HG02588 (cell line): ENCODE data around the gene ZNF710.
"Not testable (repeated sequence)": the region's sequence is repeated elsewhere in the genome, so short reads cannot be mapped to it uniquely, and the experiment has no call there.

ENCODE experiments used
- ATAC-seq: cut with Tn5 transposase; IDR thresholded peaks from one replicate; pipeline ENCODE4 v1.9.1; 2021; ENCODE audit warnings: mild to moderate bottlenecking, moderate library complexity; ENCODE audit not compliant: unreplicated experiment

Gene ZNF710

GRCh38 chr15:90099868-90100831, 99.0 kb downstream of the ZNF710 start:
- no peak for ATAC-seq

DNA sequence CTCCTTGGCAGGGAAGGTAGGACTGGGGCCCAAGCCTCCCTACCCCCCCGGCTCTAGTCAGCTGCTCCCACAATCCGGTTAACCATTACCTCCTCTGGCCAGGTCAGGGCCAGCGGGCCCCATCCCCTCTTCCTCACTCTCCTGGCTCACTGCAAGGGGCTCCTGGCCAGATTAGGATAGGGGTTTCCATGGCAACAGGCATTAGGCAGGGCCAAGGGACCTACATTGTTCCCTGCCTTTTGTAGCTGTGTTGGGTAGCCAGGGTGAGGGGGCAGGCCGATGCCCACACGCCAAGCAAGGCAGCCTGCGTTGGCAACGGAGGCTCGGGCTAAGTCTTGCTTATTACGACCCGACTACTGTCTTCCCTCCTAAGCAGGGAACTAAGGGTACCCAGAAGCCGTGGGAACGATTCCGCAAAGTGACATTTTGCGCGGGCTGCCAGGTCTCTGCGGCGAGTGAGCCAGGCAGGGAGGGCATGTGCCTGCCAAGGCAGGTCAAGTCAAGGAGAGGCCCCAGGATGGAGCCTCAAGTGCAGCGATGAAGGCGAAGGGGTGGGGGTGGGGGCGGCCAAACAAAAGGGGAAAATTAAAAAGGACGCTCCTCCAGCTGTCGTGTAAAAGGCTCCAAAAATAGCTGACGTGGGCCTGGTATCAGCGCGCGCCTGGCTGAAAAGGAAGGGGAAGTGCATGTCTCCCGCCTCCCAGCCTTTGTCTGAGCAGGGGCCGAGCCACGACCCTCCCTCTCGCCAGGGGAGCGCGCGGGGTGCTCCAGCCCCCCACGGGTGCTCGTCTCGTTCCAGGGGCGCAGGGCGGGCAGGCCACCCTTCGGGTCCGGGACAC, 100.2 kb downstream of the ZNF710 start:
- ATAC-seq: peak; percentile 9

GRCh38 chr15:90101969-90102890, 101.1 kb downstream of the ZNF710 start, which contains the start of gene IDH2:
TSS of gene IDH2 (minus strand) at chr15:90102468. CDS start at chr15:90102390, 78 bp downstream.
- peak; percentile 68 for ATAC-seq

- ATAC-seq: no peak
These were observed 102.7 kb downstream of the ZNF710 start for GRCh38 chr15:90103701-90104329.

GRCh38 chr15:90104551-90104950, 103.4 kb downstream of the ZNF710 start:
- ATAC-seq: no peak

GRCh38 chr15:90105521-90105920, 104.4 kb downstream of the ZNF710 start:
- no peak for ATAC-seq

GRCh38 chr15:90106522-90107117, 105.5 kb downstream of the ZNF710 start:
- no peak for ATAC-seq

- not testable (repeated sequence) for ATAC-seq
These were observed 106.9 kb downstream of the ZNF710 start for GRCh38 chr15:90108038-90108437.

DNA sequence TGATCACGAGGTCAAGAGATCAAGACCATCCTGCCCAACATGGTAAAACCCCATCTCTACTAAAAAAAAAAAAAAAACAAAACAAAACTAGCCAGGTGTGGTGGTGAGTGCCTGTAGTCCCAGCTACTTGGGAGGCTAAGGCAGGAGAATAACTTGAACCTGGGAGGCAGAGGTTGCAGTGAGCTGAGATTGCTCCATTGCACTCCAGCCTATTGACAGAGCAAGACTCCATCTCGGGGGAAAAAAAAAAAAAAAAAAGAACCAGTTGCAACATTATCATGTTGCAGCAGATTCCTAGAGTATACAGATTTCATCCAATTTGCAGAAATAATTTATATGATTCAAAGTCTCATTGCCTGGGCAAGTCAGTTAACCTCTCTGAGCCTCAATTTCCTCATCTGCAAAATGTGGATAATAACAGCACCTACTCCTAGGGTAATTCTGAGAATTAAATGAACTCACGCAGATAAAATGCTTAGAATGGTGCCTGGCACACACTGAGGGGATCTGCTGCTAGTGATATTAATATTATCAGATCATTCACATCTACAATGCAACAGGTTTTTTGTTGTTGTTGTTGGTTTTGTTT, 108.1 kb downstream of the ZNF710 start:
- not testable (repeated sequence) for ATAC-seq

- ATAC-seq: no peak
These were observed 112.0 kb downstream of the ZNF710 start for GRCh38 chr15:90113166-90113565.

GRCh38 chr15:90114451-90114901, 113.4 kb downstream of the ZNF710 start:
- ATAC-seq: no peak

GRCh38 chr15:90115783-90116182, 114.7 kb downstream of the ZNF710 start:
- ATAC-seq: no peak

GRCh38 chr15:90119367-90119766, 118.2 kb downstream of the ZNF710 start:
- no peak for ATAC-seq

DNA sequence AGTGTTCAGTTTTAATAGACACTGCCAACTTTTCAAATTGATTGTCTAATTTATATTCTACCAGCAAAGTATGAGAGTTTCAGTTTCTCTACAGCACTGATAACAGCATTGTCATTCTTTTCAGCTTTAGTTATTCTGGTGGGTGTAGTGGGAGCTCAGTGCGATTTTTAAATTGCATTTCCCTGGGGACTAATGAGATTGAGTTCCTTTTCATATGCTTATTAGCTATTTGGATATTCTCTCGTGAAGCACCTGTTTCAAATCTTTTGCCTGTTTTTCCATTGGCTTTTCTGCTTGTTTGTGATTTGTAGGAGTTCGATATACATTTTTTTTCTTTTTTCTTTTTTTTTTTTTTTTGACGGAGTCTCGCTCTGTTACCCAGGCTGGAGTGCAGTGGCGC, 120.0 kb downstream of the ZNF710 start:
- no peak for ATAC-seq

DNA sequence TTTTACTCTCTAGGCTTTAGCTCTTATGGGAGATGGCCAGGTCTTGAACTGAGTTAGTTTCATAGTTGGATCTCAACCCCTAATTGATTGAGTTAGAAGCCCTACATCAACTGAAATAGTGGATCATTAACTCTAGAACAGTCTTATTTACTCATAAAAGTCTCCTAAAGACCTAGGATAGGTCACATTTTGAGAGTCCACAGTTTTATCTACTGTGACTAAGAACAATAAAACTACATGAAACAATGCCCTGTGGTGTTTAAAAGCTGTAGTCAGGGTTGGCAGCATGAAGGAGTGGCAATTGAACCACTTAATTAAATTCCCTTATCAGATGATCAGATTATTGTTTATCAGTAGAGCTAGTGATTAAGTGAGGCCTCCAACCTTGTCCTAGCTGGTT, 123.4 kb downstream of the ZNF710 start:
- no peak for ATAC-seq

- no peak for ATAC-seq
These were observed 124.9 kb downstream of the ZNF710 start for GRCh38 chr15:90126022-90126421.

GRCh38 chr15:90126596-90127435, 125.7 kb downstream of the ZNF710 start:
- ATAC-seq: no peak

- no peak for ATAC-seq
These were observed 129.2 kb downstream of the ZNF710 start for GRCh38 chr15:90130291-90130690.
